IMR-90 (cell line): ENCODE data around the gene PAN3. TPM values are rescaled to one million over a fixed set of nuclear protein-coding genes. Genes with fewer than 3 reads are reported as not detected.

Experiments
- ATAC-seq: fragments of 200-7000 bp; cut with Tn5 transposase; 2 replicates; pipeline ENCODE4 v1.9.1; 2020; ENCODE audit warnings: low read depth, mild to moderate bottlenecking, moderate library complexity
- BruUV-seq: library from RNA; stranded (reverse); fragments of 400-500 nt; replicated peaks from 2 replicates; lab custom pipeline; 2021; lab: Mats Ljungman, UMichigan
- CTCF ChIA-PET: fragments of 300-600 bp; formaldehyde crosslinking; extraction: SDS; loops from one replicate; lab custom pipeline; 2021; ENCODE audit warnings: antibody characterized with exemption; lab: Yijun Ruan, JAX
- POLR2A ChIA-PET: fragments of 300-600 bp; sonication (Branson Sonifier 250); formaldehyde crosslinking; loops from one replicate; lab custom pipeline; 2022; ENCODE audit warnings: antibody characterized with exemption; ENCODE audit not compliant: unreplicated experiment; lab: Charles Lee
- DNase-seq: peaks from one replicate; pipeline ENCODE4 v3.0.0; 2013
- H2AFZ ChIP-seq: replicated peaks from 2 replicates; pipeline ENCODE3; 2013; ENCODE audit warnings: low read length, mild to moderate bottlenecking; ENCODE audit not compliant: poor library complexity
- H2AK5ac ChIP-seq: 2 replicates; pipeline ENCODE4 v1.6.1; 2013; ENCODE audit warnings: low read depth, low read length, inconsistent platforms
- H2AK9ac ChIP-seq: replicated peaks from 2 replicates; pipeline ENCODE3; 2013; ENCODE audit warnings: mild to moderate bottlenecking, low read depth, low read length, moderate library complexity; ENCODE audit not compliant: poor library complexity
- H2BK120ac ChIP-seq: 2 replicates; pipeline ENCODE4 v1.6.1; 2013; ENCODE audit warnings: low read depth, low read length, inconsistent platforms
- H2BK15ac ChIP-seq: 3 replicates; pipeline ENCODE4 v1.6.1; 2013; ENCODE audit warnings: low read depth, low read length, inconsistent platforms
- H2BK20ac ChIP-seq: 2 replicates; pipeline ENCODE4 v1.6.1; 2013; ENCODE audit warnings: low read depth, mild to moderate bottlenecking, inconsistent platforms, low read length, moderate library complexity
- H2BK5ac ChIP-seq: 2 replicates; pipeline ENCODE4 v1.6.1; 2013; ENCODE audit warnings: mild to moderate bottlenecking, low read depth, low read length, inconsistent platforms; ENCODE audit not compliant: poor library complexity, severe bottlenecking
- H3K14ac ChIP-seq: replicated peaks from 2 replicates; pipeline ENCODE4 v1.6.1; 2013; ENCODE audit warnings: low read depth, low read length, inconsistent platforms
- H3K18ac ChIP-seq: 2 replicates; pipeline ENCODE4 v1.6.1; 2013; ENCODE audit warnings: low read depth, low read length, control low read depth
- H3K23ac ChIP-seq: 2 replicates; pipeline ENCODE4 v1.6.1; 2013; ENCODE audit warnings: low read depth, low read length, inconsistent platforms
- H3K27ac ChIP-seq: 2 replicates; pipeline ENCODE4 v1.5.1; 2013; ENCODE audit warnings: mild to moderate bottlenecking, control low read depth, low read length; ENCODE audit not compliant: insufficient read depth
- H3K27me3 ChIP-seq: 2 replicates; pipeline ENCODE4 v1.6.1; 2013; ENCODE audit warnings: low read length; ENCODE audit not compliant: control insufficient read depth, insufficient read depth
- H3K36me3 ChIP-seq: 2 replicates; pipeline ENCODE4 v1.6.1; 2013; ENCODE audit warnings: low read length, mixed read lengths; ENCODE audit not compliant: control insufficient read depth, insufficient read depth
- H3K4ac ChIP-seq: 2 replicates; pipeline ENCODE4 v1.6.1; 2013; ENCODE audit warnings: low read depth, low read length, inconsistent platforms
- H3K4me1 ChIP-seq: 2 replicates; pipeline ENCODE4 v1.6.1; 2013; ENCODE audit warnings: low read length, mixed read lengths; ENCODE audit not compliant: control insufficient read depth, insufficient read depth
- H3K4me2 ChIP-seq: 2 replicates; pipeline ENCODE4 v1.6.1; 2013; ENCODE audit warnings: low read depth, mild to moderate bottlenecking, control low read depth, low read length, moderate library complexity
- H3K4me3 ChIP-seq: 2 replicates; pipeline ENCODE4 v1.5.1; 2013; ENCODE audit warnings: low read depth, mild to moderate bottlenecking, control low read depth, low read length, moderate library complexity; ENCODE audit not compliant: insufficient read depth
- H3K56ac ChIP-seq: 2 replicates; pipeline ENCODE4 v1.6.1; 2013; ENCODE audit warnings: low read length, inconsistent platforms; ENCODE audit not compliant: insufficient read depth; ENCODE audit errors: extremely low read depth
- H3K79me1 ChIP-seq, 2 experiments: 2 replicates each; pipeline ENCODE4 v1.6.1; 2013; ENCODE audit warnings: low read length in 2 of 2, inconsistent platforms in 1 of 2, low read depth in 1 of 2
- H3K9ac ChIP-seq: 2 replicates; pipeline ENCODE4 v1.6.1; 2013; ENCODE audit warnings: low read depth, low read length, control low read depth
- H3K9me1 ChIP-seq: 2 replicates; pipeline ENCODE4 v1.6.1; 2013; ENCODE audit warnings: low read length, inconsistent platforms; ENCODE audit not compliant: insufficient read depth
- H3K9me3 ChIP-seq: 2 replicates; pipeline ENCODE4 v1.6.1; 2013; ENCODE audit warnings: low read length; ENCODE audit not compliant: control insufficient read depth, insufficient read depth
- H4K20me1 ChIP-seq: 2 replicates; pipeline ENCODE4 v1.6.1; 2013; ENCODE audit warnings: low read length, inconsistent platforms; ENCODE audit not compliant: insufficient read depth
- H4K5ac ChIP-seq: 2 replicates; pipeline ENCODE4 v1.6.1; 2013; ENCODE audit warnings: mild to moderate bottlenecking, low read depth, low read length, control low read depth
- H4K8ac ChIP-seq, 2 experiments: 2 replicates each; pipeline ENCODE4 v1.6.1; 2013; ENCODE audit warnings: low read depth in 2 of 2, low read length in 2 of 2, control low read depth in 1 of 2, inconsistent platforms in 1 of 2
- H4K91ac ChIP-seq: 2 replicates; pipeline ENCODE4 v1.6.1; 2013; ENCODE audit warnings: low read depth, low read length, inconsistent platforms; ENCODE audit not compliant: insufficient read depth
- BHLHE40 ChIP-seq: fragments of 150-350 bp; IDR thresholded peaks from 2 replicates; pipeline ENCODE4 v1.6.1; 2016; ENCODE audit warnings: mild to moderate bottlenecking, low read depth, low read length
- CEBPB ChIP-seq: IDR thresholded peaks from 2 replicates; pipeline ENCODE4 v1.6.1; 2012; ENCODE audit warnings: low read depth, low read length, improper control_type of control experiment
- CHD1 ChIP-seq: IDR thresholded peaks from 2 replicates; pipeline ENCODE4 v1.6.1; 2012; ENCODE audit warnings: low read depth, low read length, improper control_type of control experiment
- CTCF ChIP-seq: conservative IDR thresholded peaks from 2 replicates; pipeline ENCODE4 v1.5.1; 2012; ENCODE audit warnings: mild to moderate bottlenecking, low read depth, low read length, improper control_type of control experiment
- FOS ChIP-seq: fragments of 150-350 bp; IDR thresholded peaks from 2 replicates; pipeline ENCODE4 v1.6.1; 2016; ENCODE audit warnings: low read depth, low read length
- MAFK ChIP-seq: IDR thresholded peaks from 2 replicates; pipeline ENCODE4 v1.6.1; 2012; ENCODE audit warnings: low read depth, low read length, improper control_type of control experiment
- MAZ ChIP-seq: IDR thresholded peaks from 2 replicates; pipeline ENCODE4 v1.6.1; 2012; ENCODE audit warnings: low read depth, mild to moderate bottlenecking, low read length, improper control_type of control experiment, moderate library complexity, borderline replicate concordance
- MXI1 ChIP-seq: IDR thresholded peaks from 2 replicates; pipeline ENCODE4 v1.6.1; 2012; ENCODE audit warnings: low read depth, mild to moderate bottlenecking, low read length, moderate library complexity, borderline replicate concordance
- NFE2L2 ChIP-seq: fragments of 150-350 bp; IDR thresholded peaks from 2 replicates; pipeline ENCODE4 v1.6.1; 2016; ENCODE audit warnings: low read depth, mild to moderate bottlenecking, low read length
- POLR2A ChIP-seq: IDR thresholded peaks from 2 replicates; pipeline ENCODE4 v1.6.1; 2012; ENCODE audit warnings: mild to moderate bottlenecking, low read depth, low read length
- RCOR1 ChIP-seq: IDR thresholded peaks from 2 replicates; pipeline ENCODE4 v1.6.1; 2012; ENCODE audit warnings: mild to moderate bottlenecking, low read length, improper control_type of control experiment; ENCODE audit not compliant: insufficient replicate concordance
- RFX5 ChIP-seq: IDR thresholded peaks from 2 replicates; pipeline ENCODE4 v1.8.0; 2012; ENCODE audit warnings: low read depth, mild to moderate bottlenecking, low read length, moderate library complexity
- SMC3 ChIP-seq: fragments of 150-350 bp; IDR thresholded peaks from 2 replicates; pipeline ENCODE4 v1.6.1; 2016; ENCODE audit warnings: low read depth, mild to moderate bottlenecking, antibody characterized with exemption, low read length, moderate library complexity
- USF2 ChIP-seq: fragments of 150-350 bp; IDR thresholded peaks from 2 replicates; pipeline ENCODE4 v1.6.1; 2017; ENCODE audit warnings: mild to moderate bottlenecking, antibody characterized with exemption, low read length, low read depth
- WGBS, 2 experiments: methylation state at CpG; one replicate each; pipeline versions ENCODE4 v1.1.5 to v1.1.7; 2013; ENCODE audit warnings: missing lambda C conversion rate in 2 of 2; ENCODE audit not compliant: insufficient read length in 1 of 2; ENCODE audit errors: extremely low coverage in 2 of 2; 5-methylcytosine and 5-hydroxymethylcytosine counted together
- dilution Hi-C: fragments of 300-500 bp; cut with HindIII; formaldehyde crosslinking; loops from one replicate; pipeline ENCODE4 v1.14.3; 2018; ENCODE audit warnings: low sequenced_read_pairs; ENCODE audit not compliant: unreplicated experiment
- in situ Hi-C: fragments of 300-500 bp; cut with MboI; formaldehyde crosslinking; loops from 3 replicates; pipeline ENCODE4 v1.14.3; 2019; ENCODE audit warnings: low sequenced_read_pairs, inconsistent platforms, mixed read lengths
- intact Hi-C: fragments of 100-400 bp; cut with micrococcal nuclease; formaldehyde crosslinking; loops from 2 replicates; pipeline ENCODE4 v1.10.0; 2022
- polyA plus RNA-seq, 3 experiments: library from polyadenylated mRNA; depleted of rRNA; stranded (reverse); fragments of >200 nt; gene quantifications; 2 replicates each; pipeline ENCODE4 v1.2.3, GENCODE V29; 2012; ENCODE audit warnings: low replicate concordance in 1 of 3
- total RNA-seq: library from RNA; depleted of rRNA; stranded (reverse); fragments of >200 nt; gene quantifications from 2 replicates; pipeline ENCODE4 v1.2.3, GENCODE V29; 2012
- TF ChIP-seq, protein P1 (sequence below): fragments of 150-350 bp; IDR thresholded peaks from 2 replicates; pipeline ENCODE4 v1.6.1; 2016; ENCODE audit warnings: low read depth, mild to moderate bottlenecking, low read length, moderate library complexity, borderline replicate concordance

Gene PAN3
- total and polyA plus RNA-seq, 2 of the 4 experiments (the other 2 are of a cell fraction): 6.6 to 15.1 TPM

- WGBS, 2 experiments: no CpG with 5 or more reads among the region's 4 CpGs
- in situ Hi-C loops (no loop called here), dilution Hi-C loops (no loop called here), intact Hi-C loops (no loop called here)
- H2BK15ac ChIP-seq: no peak overlapping the region
- no peak overlapping the region for H3K9ac ChIP-seq
- no peak overlapping the region for H3K56ac ChIP-seq
- H2AK9ac ChIP-seq: no peak overlapping the region
- DNase-seq (no peak), ATAC-seq (no peak)
- H3K18ac ChIP-seq: no peak overlapping the region
- no TSS peak for BruUV-seq
- H3K27ac ChIP-seq: no peak overlapping the region
- no peaks in the 10 kb centered on the region for H4K20me1 ChIP-seq
- ChIA-PET CTCF (no interaction called here), POLR2A (no interaction called here)
- no peak overlapping the region for H3K4me2 ChIP-seq
- H3K36me3 ChIP-seq: peaks cover 18% of the 10 kb centered on the region
- H2BK120ac ChIP-seq: no peak overlapping the region
- no peak overlapping the region for H3K23ac ChIP-seq
- H2BK5ac ChIP-seq: no peak overlapping the region
- no peaks in the 10 kb centered on the region for H3K27me3 ChIP-seq
- no peak overlapping the region for H4K5ac ChIP-seq
- no peak overlapping the region for H4K91ac ChIP-seq
- no peak overlapping the region for H2AK5ac ChIP-seq
- H3K4me3 ChIP-seq: no peak overlapping the region
- peaks cover 10% of the 10 kb centered on the region; the same call in 1 of the 2 replicates for H3K9me1 ChIP-seq
- no peak overlapping the region for H2BK20ac ChIP-seq
- no peak overlapping the region for H2AFZ ChIP-seq
- no peak overlapping the region for H3K4ac ChIP-seq
- no peaks in the 10 kb centered on the region for H3K9me3 ChIP-seq
- no peaks in the 10 kb centered on the region for H3K4me1 ChIP-seq
- peaks cover 3 to 7% of the 10 kb centered on the region in 2 experiments; a peak in 2 of 4 replicates for H3K79me1 ChIP-seq
- TF ChIP-seq MXI1 (no peak), RCOR1 (no peak), POLR2A (no peak), CHD1 (no peak), BHLHE40 (no peak), SMC3 (no peak), MAZ (no peak), CEBPB (no peak), CTCF (no peak), USF2 (no peak), FOS (no peak), RFX5 (no peak), NFE2L2 (no peak), MAFK (no peak)
- TF ChIP-seq, protein P1, sequence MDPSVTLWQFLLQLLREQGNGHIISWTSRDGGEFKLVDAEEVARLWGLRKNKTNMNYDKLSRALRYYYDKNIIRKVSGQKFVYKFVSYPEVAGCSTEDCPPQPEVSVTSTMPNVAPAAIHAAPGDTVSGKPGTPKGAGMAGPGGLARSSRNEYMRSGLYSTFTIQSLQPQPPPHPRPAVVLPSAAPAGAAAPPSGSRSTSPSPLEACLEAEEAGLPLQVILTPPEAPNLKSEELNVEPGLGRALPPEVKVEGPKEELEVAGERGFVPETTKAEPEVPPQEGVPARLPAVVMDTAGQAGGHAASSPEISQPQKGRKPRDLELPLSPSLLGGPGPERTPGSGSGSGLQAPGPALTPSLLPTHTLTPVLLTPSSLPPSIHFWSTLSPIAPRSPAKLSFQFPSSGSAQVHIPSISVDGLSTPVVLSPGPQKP: no peak
- H3K14ac ChIP-seq: no peak overlapping the region
- no peak overlapping the region for H4K8ac ChIP-seq
Observed at GRCh38 chr13:28257305-28257704, 119.0 kb downstream of the PAN3 start.
